Ishikawa (cell line): ENCODE data around the gene COL2A1.

Experiments used
- CEBPB ChIP-seq: IDR thresholded peaks from 2 replicates; pipeline ENCODE4 v1.6.1; 2012
- CREB1 ChIP-seq: IDR thresholded peaks from 2 replicates; pipeline ENCODE4 v1.6.1; 2012; ENCODE audit warnings: low read depth
- EGR1 ChIP-seq: IDR thresholded peaks from 2 replicates; pipeline ENCODE4 v1.6.1; 2012
- EP300 ChIP-seq: IDR thresholded peaks from 2 replicates; pipeline ENCODE4 v1.6.1; 2012; ENCODE audit warnings: borderline replicate concordance
- NFIC ChIP-seq: IDR thresholded peaks from 2 replicates; pipeline ENCODE4 v1.6.1; 2012
- RAD21 ChIP-seq: IDR thresholded peaks from 2 replicates; pipeline ENCODE4 v1.6.1; 2012; ENCODE audit warnings: low read depth
- TAF1 ChIP-seq: IDR thresholded peaks from 2 replicates; pipeline ENCODE4 v1.6.1; 2012; ENCODE audit warnings: low read depth, mild to moderate bottlenecking
- TCF12 ChIP-seq: IDR thresholded peaks from 2 replicates; pipeline ENCODE4 v1.6.1; 2012; ENCODE audit warnings: low read depth
- TF ChIP-seq, protein P1 (sequence below): IDR thresholded peaks from 2 replicates; pipeline ENCODE4 v1.6.1; 2012
- TF ChIP-seq, protein P2 (sequence below): IDR thresholded peaks from 2 replicates; pipeline ENCODE4 v1.6.1; 2012
- TF ChIP-seq, protein P3 (sequence below): IDR thresholded peaks from 2 replicates; pipeline ENCODE4 v1.6.1; 2012; ENCODE audit warnings: low read depth, mild to moderate bottlenecking

DNA sequence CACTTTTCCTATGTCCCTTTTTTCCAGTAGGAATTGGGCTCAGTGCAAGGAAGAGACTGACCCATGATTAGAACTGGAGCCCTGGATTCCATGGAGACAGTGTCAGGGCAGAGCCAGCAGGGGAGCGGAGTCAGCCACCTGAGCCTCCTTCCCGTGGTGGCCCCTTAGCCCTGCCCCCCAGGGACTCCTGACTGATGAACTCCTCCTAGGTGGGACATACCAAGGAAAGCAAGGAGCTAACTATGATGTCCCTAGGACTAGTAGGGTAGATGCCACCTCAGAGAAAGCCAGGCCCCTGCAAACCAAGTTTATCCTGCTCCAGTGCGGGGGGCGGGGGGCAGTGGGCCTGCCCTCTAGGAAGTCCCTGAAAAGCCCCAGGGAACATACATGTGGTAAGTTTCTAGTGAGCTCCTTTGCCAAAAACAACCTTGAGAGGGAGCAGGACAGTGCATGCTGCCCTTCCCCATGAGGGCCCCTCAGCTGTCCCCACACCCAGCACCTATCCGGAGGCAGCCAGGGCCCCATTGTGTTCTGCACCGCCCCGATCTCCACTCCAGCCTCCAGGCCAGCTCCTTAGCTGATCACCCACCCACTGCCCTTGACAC lies 6.2 kb upstream of the COL2A1 start:
- TF ChIP-seq, protein P1, sequence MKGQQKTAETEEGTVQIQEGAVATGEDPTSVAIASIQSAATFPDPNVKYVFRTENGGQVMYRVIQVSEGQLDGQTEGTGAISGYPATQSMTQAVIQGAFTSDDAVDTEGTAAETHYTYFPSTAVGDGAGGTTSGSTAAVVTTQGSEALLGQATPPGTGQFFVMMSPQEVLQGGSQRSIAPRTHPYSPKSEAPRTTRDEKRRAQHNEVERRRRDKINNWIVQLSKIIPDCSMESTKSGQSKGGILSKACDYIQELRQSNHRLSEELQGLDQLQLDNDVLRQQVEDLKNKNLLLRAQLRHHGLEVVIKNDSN: no peak
- TF ChIP-seq, protein P2, sequence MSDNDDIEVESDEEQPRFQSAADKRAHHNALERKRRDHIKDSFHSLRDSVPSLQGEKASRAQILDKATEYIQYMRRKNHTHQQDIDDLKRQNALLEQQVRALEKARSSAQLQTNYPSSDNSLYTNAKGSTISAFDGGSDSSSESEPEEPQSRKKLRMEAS: no peak
- no peak for TF ChIP-seq CREB1
- no peak for TF ChIP-seq EP300
- TF ChIP-seq, protein P3, sequence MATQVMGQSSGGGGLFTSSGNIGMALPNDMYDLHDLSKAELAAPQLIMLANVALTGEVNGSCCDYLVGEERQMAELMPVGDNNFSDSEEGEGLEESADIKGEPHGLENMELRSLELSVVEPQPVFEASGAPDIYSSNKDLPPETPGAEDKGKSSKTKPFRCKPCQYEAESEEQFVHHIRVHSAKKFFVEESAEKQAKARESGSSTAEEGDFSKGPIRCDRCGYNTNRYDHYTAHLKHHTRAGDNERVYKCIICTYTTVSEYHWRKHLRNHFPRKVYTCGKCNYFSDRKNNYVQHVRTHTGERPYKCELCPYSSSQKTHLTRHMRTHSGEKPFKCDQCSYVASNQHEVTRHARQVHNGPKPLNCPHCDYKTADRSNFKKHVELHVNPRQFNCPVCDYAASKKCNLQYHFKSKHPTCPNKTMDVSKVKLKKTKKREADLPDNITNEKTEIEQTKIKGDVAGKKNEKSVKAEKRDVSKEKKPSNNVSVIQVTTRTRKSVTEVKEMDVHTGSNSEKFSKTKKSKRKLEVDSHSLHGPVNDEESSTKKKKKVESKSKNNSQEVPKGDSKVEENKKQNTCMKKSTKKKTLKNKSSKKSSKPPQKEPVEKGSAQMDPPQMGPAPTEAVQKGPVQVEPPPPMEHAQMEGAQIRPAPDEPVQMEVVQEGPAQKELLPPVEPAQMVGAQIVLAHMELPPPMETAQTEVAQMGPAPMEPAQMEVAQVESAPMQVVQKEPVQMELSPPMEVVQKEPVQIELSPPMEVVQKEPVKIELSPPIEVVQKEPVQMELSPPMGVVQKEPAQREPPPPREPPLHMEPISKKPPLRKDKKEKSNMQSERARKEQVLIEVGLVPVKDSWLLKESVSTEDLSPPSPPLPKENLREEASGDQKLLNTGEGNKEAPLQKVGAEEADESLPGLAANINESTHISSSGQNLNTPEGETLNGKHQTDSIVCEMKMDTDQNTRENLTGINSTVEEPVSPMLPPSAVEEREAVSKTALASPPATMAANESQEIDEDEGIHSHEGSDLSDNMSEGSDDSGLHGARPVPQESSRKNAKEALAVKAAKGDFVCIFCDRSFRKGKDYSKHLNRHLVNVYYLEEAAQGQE: no peak
- no peak for TF ChIP-seq RAD21
- TF ChIP-seq CEBPB: no peak
- TF ChIP-seq EGR1: no peak
- TF ChIP-seq TAF1: no peak
- TF ChIP-seq NFIC: no peak
- no peak for TF ChIP-seq TCF12
